PC-9 (cell line): ENCODE measurements around the gene GGT1.

ENCODE experiments used
- EZH2 ChIP-seq: fragments of 200-600 bp; sonication (generic); IDR thresholded peaks from 2 replicates; pipeline ENCODE4 v1.8.0; 2017; ENCODE audit warnings: antibody characterized with exemption, low read depth
- TF ChIP-seq, protein P1 (sequence below): fragments of 200-600 bp; sonication (generic); conservative IDR thresholded peaks from 2 replicates; pipeline ENCODE4 v1.6.1; 2017; ENCODE audit warnings: mixed run types, antibody characterized with exemption, mild to moderate bottlenecking, moderate library complexity

DNA sequence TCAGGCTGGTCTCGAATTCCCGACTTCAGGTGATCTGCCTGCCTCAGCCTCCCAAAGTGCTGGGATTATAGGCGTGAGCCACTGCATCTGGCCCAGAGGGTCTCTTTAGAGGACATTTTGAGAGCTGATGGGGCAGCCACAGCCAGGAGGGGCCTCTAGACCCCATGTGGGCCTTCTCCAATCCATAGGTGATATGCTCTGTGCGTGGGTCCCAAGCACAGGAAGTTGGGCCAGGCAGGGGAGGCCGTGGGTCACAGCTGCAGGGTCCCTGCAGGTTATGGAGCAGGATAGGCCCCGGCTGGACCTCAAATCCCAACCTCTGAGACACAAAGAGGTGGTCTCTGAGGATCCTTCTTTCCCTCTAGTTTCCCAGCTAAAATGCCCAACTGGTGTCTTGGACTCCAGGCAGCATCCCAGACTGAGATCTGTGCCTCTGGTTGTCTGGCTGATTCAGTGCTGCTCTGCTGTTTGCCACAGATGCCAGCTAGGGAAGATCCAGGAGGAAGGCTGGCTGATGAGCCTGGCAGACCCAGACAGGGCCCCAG, 11.6 kb upstream of the GGT1 start:
- TF ChIP-seq, protein P1, sequence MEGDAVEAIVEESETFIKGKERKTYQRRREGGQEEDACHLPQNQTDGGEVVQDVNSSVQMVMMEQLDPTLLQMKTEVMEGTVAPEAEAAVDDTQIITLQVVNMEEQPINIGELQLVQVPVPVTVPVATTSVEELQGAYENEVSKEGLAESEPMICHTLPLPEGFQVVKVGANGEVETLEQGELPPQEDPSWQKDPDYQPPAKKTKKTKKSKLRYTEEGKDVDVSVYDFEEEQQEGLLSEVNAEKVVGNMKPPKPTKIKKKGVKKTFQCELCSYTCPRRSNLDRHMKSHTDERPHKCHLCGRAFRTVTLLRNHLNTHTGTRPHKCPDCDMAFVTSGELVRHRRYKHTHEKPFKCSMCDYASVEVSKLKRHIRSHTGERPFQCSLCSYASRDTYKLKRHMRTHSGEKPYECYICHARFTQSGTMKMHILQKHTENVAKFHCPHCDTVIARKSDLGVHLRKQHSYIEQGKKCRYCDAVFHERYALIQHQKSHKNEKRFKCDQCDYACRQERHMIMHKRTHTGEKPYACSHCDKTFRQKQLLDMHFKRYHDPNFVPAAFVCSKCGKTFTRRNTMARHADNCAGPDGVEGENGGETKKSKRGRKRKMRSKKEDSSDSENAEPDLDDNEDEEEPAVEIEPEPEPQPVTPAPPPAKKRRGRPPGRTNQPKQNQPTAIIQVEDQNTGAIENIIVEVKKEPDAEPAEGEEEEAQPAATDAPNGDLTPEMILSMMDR, result no peak
- TF ChIP-seq EZH2, result no peak
